Colonic mucosa (tissue), 4 donors: ENCODE measurements around the gene MFSD2B. TPM values are rescaled to one million over a fixed set of nuclear protein-coding genes. Genes with fewer than 3 reads are reported as not detected.

Experiments
- DNase-seq: peaks from one replicate; pipeline ENCODE4 v3.0.0-alpha.2; 2020
- H3K27ac ChIP-seq: fragments of 200-600 bp; one replicate; pipeline ENCODE4 v1.8.0; 2021
- H3K27me3 ChIP-seq: fragments of 200-600 bp; one replicate; pipeline ENCODE4 v1.8.0; 2021
- H3K36me3 ChIP-seq: fragments of 200-600 bp; one replicate; pipeline ENCODE4 v1.8.0; 2021
- H3K4me1 ChIP-seq: fragments of 200-600 bp; one replicate; pipeline ENCODE4 v1.8.0; 2021; ENCODE audit warnings: mild to moderate bottlenecking
- H3K4me3 ChIP-seq: fragments of 200-600 bp; one replicate; pipeline ENCODE4 v1.8.0; 2021
- H3K9ac ChIP-seq, 2 donors: one replicate each; pipeline ENCODE4 v1.7.0; 2013; ENCODE audit warnings: control low read depth in 2 of 2, low read depth in 2 of 2, low read length in 2 of 2
- H3K9me3 ChIP-seq: fragments of 200-600 bp; one replicate; pipeline ENCODE4 v1.8.0; 2021
- intact Hi-C: fragments of 100-400 bp; cut with DNase I; formaldehyde crosslinking; loops from one replicate; pipeline ENCODE4 v1.14.1; 2022
- total RNA-seq, 2 donors: library from RNA; stranded (reverse); fragmentation: NEBNext Ultra II Directional in 1 of 2; extraction: Animal tissue kit (Norgen Biotek cat#: 25700) in 1 of 2; gene quantifications; one replicate each; pipeline ENCODE4 v1.2.1, GENCODE V29; 2021
- TF ChIP-seq, protein P1 (sequence below): fragments of 200-600 bp; IDR thresholded peaks from one replicate; pipeline ENCODE4 v1.8.0; 2022; ENCODE audit warnings: antibody characterized with exemption, mild to moderate bottlenecking
- donor health status: healthy.
- donor health status: DM: no; HTN: no; CAD: no.
- donor health status: DM: no; HTN: no; CAD: no.

Gene MFSD2B
- total RNA-seq, 2 donors from 2014 or later: 0.20 TPM; not detected in 1

DNA sequence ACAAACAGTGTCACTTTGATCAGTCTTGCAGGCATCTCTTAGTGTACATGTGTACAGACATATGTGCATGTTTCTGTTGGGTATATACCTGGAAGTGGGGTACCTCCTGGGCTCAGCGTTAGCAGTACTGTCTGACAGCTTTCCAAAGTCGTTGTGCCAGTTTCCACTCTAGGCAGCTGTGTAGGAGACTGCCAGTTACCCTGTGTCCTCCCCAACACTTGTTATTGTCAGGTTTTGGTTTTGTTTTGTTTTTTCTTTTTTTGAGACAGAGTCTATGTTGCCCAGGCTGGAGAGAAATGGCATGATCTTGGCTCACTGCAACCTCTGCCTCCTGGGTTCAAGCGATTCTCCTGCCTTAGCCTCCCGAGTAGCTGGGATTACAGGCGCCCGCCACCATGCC is 45.9 kb downstream of the MFSD2B start:
- Histone ChIP-seq H3K36me3 (no peaks in the 10 kb centered on the region), H3K27ac (no peak overlapping the region), H3K9ac (no peak overlapping the region), H3K4me1 (no peaks in the 10 kb centered on the region), H3K4me3 (no peak overlapping the region), H3K9me3 (no peaks in the 10 kb centered on the region), H3K27me3 (no peaks in the 10 kb centered on the region)
- intact Hi-C loops: no loop called here
- TF ChIP-seq, protein P1, sequence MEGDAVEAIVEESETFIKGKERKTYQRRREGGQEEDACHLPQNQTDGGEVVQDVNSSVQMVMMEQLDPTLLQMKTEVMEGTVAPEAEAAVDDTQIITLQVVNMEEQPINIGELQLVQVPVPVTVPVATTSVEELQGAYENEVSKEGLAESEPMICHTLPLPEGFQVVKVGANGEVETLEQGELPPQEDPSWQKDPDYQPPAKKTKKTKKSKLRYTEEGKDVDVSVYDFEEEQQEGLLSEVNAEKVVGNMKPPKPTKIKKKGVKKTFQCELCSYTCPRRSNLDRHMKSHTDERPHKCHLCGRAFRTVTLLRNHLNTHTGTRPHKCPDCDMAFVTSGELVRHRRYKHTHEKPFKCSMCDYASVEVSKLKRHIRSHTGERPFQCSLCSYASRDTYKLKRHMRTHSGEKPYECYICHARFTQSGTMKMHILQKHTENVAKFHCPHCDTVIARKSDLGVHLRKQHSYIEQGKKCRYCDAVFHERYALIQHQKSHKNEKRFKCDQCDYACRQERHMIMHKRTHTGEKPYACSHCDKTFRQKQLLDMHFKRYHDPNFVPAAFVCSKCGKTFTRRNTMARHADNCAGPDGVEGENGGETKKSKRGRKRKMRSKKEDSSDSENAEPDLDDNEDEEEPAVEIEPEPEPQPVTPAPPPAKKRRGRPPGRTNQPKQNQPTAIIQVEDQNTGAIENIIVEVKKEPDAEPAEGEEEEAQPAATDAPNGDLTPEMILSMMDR: no peak
- DNase-seq: no peak

DNA sequence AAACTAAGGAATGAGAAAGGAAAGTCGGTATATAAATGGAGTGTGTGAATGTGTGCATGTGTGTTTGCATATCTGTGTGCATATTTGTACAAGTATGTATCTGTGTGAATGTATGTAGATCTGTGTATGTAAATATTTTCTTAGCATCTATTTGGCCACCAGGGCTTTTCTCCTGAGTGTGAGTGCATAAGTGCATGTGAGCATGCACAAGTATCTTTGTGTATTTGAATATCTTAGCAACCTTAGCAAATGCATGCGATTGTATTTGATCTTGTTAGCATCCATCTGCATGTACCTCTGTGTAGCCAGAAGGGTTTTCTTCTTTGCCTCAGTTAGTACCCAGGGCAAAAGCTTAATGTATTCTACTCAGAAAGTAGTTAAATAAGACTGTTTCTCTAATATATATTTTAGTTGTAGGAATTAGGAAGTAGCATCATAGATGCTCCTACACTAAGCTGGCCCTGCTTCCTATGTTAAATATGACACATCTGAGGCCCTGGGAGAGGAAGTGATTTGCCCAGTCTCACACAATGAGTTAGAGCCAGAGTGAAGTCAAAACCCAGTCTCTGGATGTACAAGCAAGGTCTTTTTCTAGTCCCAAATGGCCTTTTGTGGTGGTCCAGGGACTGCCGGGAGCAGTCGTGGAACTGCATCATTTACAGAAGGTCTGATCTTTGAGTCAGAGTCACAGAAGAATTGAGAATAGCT is 48.8 kb downstream of the MFSD2B start:
- Histone ChIP-seq H3K27me3 (no peaks in the 10 kb centered on the region), H3K36me3 (no peaks in the 10 kb centered on the region), H3K27ac (no peak overlapping the region), H3K9me3 (no peaks in the 10 kb centered on the region), H3K9ac (no peak overlapping the region), H3K4me3 (no peak overlapping the region), H3K4me1 (no peaks in the 10 kb centered on the region)
- intact Hi-C loops: no loop called here
- no peak for DNase-seq
- TF ChIP-seq, protein P1: no peak

DNA sequence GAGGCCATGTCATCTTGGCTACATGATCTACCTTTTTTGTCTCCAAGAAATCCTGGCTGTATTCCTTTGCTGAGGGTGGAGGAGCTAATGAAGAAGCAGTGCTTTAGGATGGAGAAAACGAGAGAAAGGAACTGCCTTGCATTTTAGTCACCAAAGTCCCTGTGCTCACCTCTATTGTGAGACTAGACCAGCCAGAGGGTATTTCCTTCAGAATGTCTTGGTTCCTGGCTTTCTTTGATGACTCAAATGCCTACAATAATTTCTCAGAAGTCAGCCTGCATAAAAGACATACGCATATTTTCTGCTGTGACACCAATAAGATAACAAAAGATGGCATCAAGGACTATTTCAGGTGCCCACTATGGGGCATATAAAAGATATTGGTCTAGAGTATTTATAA is 55.5 kb downstream of the MFSD2B start:
- Histone ChIP-seq H3K27me3 (no peaks in the 10 kb centered on the region), H3K4me1 (no peaks in the 10 kb centered on the region), H3K27ac (no peak overlapping the region), H3K4me3 (no peak overlapping the region), H3K9me3 (no peaks in the 10 kb centered on the region), H3K9ac (no peak overlapping the region), H3K36me3 (peaks cover 7% of the 10 kb centered on the region)
- intact Hi-C loops: no loop called here
- TF ChIP-seq, protein P1: no peak
- DNase-seq: no peak

DNA sequence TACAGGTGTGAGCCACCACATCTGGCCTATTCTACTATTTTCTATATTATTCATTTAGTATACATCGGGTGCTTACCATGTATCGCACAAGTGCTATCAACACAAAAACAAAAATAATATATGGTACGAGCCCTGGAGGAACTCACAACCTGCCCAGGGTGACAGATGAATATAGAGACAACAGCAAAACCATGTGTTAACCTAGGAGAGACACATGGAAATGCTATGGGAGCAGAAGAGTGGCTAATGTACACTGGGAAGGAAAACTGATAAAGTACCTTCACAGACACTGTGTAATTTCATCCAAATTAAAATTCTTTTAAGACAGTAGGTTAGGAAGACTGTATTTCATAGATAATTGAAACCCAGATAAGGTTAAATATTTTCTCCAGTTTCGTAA is 62.4 kb downstream of the MFSD2B start:
- Histone ChIP-seq H3K9ac (no peak overlapping the region), H3K36me3 (peaks cover 4% of the 10 kb centered on the region), H3K4me1 (peaks cover 4% of the 10 kb centered on the region), H3K9me3 (no peaks in the 10 kb centered on the region), H3K27me3 (no peaks in the 10 kb centered on the region), H3K4me3 (no peak overlapping the region), H3K27ac (no peak overlapping the region)
- intact Hi-C loops: no loop called here
- DNase-seq: no peak
- TF ChIP-seq, protein P1: no peak

DNA sequence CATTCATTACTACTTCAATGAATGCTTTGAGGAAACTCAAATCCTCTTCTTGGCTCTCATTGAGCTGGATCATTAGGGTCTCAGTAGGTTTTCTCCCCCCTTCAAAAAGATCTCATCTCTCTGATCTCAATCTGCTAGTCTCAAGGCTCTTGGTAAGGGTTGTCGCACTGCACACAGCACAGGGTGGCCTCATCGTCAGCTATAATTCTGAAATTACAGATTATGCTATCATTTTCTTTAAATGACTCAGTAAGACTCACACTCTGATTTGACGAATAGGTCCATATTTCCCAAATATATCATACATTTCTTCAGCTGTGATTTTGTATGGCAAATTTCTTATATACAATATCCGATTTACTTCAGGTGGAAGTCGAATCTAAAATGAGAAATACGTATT is 63.9 kb downstream of the MFSD2B start:
- DNase-seq: no peak
- no peak overlapping the region for H3K27ac ChIP-seq
- no peaks in the 10 kb centered on the region for H3K36me3 ChIP-seq
- TF ChIP-seq, protein P1: no peak
- H3K4me3 ChIP-seq: no peak overlapping the region
- no peaks in the 10 kb centered on the region for H3K9me3 ChIP-seq
- no peak overlapping the region for H3K9ac ChIP-seq
- no peaks in the 10 kb centered on the region for H3K27me3 ChIP-seq
- intact Hi-C loops: no loop called here
- peaks cover 4% of the 10 kb centered on the region for H3K4me1 ChIP-seq
